Mononuclear cell (primary cell): ENCODE data around the gene KRT8. TPM values are rescaled to one million over a fixed set of nuclear protein-coding genes. Genes with fewer than 3 reads are reported as not detected.

Experiments used
- H3K27me3 ChIP-seq: 2 replicates; pipeline ENCODE4 v1.6.0; 2011; ENCODE audit warnings: low read length, control low read depth; ENCODE audit not compliant: insufficient read depth
- H3K4me1 ChIP-seq: 2 replicates; pipeline ENCODE4 v1.5.1; 2011; ENCODE audit warnings: mild to moderate bottlenecking, low read length, control low read depth; ENCODE audit not compliant: insufficient read depth
- H3K4me3 ChIP-seq: 2 replicates; pipeline ENCODE4 v1.5.1; 2011; ENCODE audit warnings: mild to moderate bottlenecking, low read length, moderate library complexity
- H3K9me3 ChIP-seq: 2 replicates; pipeline ENCODE4 v1.5.1; 2011; ENCODE audit warnings: low read depth, mild to moderate bottlenecking, control low read depth, low read length
- total RNA-seq: library from RNA; depleted of rRNA; stranded (reverse); fragments of >200 nt; gene quantifications from one replicate; pipeline ENCODE4 v1.2.3, GENCODE V29; 2012

Gene KRT8
- total RNA-seq, 1 donor = 0.31 TPM

DNA sequence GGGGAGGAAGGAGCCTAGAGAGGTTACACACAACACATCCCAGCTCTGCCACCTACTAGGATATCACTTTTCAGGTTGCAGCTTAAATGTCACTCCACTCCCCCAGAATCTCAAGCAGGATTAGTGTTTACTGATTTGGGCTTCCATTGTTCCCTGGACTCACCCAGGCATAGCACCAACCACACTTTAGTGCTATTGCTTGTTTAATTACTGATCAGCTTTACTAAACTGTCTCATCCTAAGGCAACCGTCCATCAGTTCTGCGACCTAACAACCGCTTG, 38.0 kb upstream of the KRT8 start:
- Histone ChIP-seq H3K9me3 (no peaks in the 10 kb centered on the region), H3K4me3 (no peak overlapping the region), H3K27me3 (no peaks in the 10 kb centered on the region), H3K4me1 (no peaks in the 10 kb centered on the region)

- no peak overlapping the region for H3K4me3 ChIP-seq
- H3K27me3 ChIP-seq = no peaks in the 10 kb centered on the region
- no peaks in the 10 kb centered on the region for H3K4me1 ChIP-seq
- H3K9me3 ChIP-seq = no peaks in the 10 kb centered on the region
These were observed 37.4 kb upstream of the KRT8 start for GRCh38 chr12:52942066-52942900.

DNA sequence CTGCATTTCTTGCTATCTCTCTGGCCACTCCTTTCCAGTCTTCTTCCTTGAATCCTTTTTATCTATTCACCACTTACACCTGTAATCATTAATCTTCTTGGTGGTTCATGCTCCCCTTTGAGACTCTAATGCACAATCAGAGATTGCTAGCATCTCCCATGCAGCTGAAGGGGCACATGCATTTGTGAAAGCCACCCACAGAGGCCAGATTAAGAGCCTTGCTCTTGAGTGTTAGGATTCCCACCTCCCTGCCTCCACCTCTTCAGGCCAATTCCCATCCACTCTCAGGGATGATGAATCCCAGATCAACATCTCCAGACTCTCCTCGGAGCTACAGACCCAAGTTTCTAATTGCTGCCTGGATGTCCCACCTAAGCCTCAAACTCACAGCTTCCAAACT, 24.7 kb upstream of the KRT8 start:
- no peak overlapping the region for H3K4me3 ChIP-seq
- H3K9me3 ChIP-seq = no peaks in the 10 kb centered on the region
- no peaks in the 10 kb centered on the region for H3K4me1 ChIP-seq
- H3K27me3 ChIP-seq = no peaks in the 10 kb centered on the region

GRCh38 chr12:52927964-52928363, 23.1 kb upstream of the KRT8 start:
- H3K27me3 ChIP-seq = no peaks in the 10 kb centered on the region
- H3K4me1 ChIP-seq = no peaks in the 10 kb centered on the region
- no peaks in the 10 kb centered on the region for H3K9me3 ChIP-seq
- no peak overlapping the region for H3K4me3 ChIP-seq

GRCh38 chr12:52926596-52927234, 21.8 kb upstream of the KRT8 start:
- Histone ChIP-seq H3K4me1 (no peaks in the 10 kb centered on the region), H3K9me3 (no peaks in the 10 kb centered on the region), H3K4me3 (no peak overlapping the region), H3K27me3 (no peaks in the 10 kb centered on the region)

GRCh38 chr12:52925717-52926595, 21.1 kb upstream of the KRT8 start:
- H3K9me3 ChIP-seq = no peaks in the 10 kb centered on the region
- no peaks in the 10 kb centered on the region for H3K4me1 ChIP-seq
- no peaks in the 10 kb centered on the region for H3K27me3 ChIP-seq

GRCh38 chr12:52924764-52925716, 20.2 kb upstream of the KRT8 start:
- Histone ChIP-seq H3K4me1 (no peaks in the 10 kb centered on the region), H3K27me3 (no peaks in the 10 kb centered on the region), H3K9me3 (no peaks in the 10 kb centered on the region)

More at GRCh38 chr12:52925717-52926595, 21.1 kb upstream of the KRT8 start:
- no peak overlapping the region for H3K4me3 ChIP-seq

GRCh38 chr12:52921488-52922165, 16.8 kb upstream of the KRT8 start:
- no peaks in the 10 kb centered on the region for H3K27me3 ChIP-seq
- H3K9me3 ChIP-seq = no peaks in the 10 kb centered on the region
- H3K4me1 ChIP-seq = no peaks in the 10 kb centered on the region
- no peak overlapping the region for H3K4me3 ChIP-seq

More at GRCh38 chr12:52924764-52925716, 20.2 kb upstream of the KRT8 start:
- H3K4me3 ChIP-seq = no peak overlapping the region

GRCh38 chr12:52920937-52921336, 16.1 kb upstream of the KRT8 start:
- Histone ChIP-seq H3K27me3 (no peaks in the 10 kb centered on the region), H3K4me3 (no peak overlapping the region)

DNA sequence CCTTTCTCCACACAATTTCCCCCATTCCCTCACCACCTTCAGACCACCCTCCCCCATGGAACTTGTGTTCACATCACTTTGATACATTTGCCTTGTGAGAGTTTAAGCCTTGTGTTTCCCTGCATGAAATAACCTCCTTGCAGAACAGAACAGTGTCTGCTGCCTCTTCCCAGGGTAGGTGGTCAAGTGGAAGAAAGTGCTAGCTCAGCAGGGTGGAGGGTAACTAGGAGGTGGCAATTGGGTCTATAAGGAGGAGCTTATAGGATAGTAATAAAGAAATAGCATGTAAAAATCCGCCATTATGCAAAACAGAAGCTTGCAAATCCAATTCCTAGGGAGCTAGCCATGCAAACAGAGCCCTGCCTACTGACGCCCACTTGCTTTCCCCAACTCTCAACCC, 13.9 kb upstream of the KRT8 start:
- Histone ChIP-seq H3K4me1 (no peaks in the 10 kb centered on the region), H3K4me3 (no peak overlapping the region), H3K27me3 (no peaks in the 10 kb centered on the region), H3K9me3 (no peaks in the 10 kb centered on the region)

More at GRCh38 chr12:52920937-52921336, 16.1 kb upstream of the KRT8 start:
- Histone ChIP-seq H3K9me3 (no peaks in the 10 kb centered on the region), H3K4me1 (no peaks in the 10 kb centered on the region)

DNA sequence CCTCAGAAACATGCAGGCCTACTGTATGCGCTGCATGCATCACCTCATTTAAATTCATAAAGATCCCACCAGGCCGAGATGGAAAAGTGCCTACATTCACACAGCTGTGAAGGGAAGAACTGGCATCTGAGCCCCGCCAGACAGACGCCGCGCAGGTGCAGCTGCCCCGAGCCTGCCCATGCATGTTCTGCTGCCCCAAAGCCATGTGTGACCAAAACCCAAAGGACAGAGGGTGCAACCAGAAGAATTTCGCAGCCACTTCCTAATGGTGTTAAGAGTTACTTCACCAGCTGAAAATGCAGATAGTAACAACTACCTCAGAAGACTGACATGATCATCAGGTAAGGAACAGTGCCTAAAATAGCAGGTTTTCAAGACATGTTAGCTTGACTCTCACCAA, 13.5 kb upstream of the KRT8 start:
- Histone ChIP-seq H3K4me1 (no peaks in the 10 kb centered on the region), H3K4me3 (no peak overlapping the region)

DNA sequence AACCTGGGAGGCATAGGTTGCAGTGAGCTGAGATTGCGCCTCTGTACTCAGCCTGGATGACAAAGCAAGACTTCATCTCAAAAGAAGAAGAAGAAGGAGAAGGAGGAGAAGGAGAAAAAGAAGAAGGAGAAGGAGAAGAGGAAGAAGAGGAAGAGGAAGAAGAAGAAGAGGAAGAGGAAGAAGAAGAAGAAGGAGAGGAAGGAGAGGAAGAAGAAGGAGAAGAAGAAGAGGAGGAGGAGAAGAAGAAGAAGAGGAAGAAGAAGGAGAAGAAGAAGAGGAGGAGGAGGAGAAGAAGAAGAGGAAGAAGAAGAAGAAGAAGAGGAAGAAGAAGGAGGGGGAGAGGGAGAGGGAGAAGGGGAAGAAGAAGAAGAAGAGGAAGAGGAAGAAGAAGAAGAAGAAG, 12.9 kb upstream of the KRT8 start:
- Histone ChIP-seq H3K27me3 (no peaks in the 10 kb centered on the region), H3K9me3 (no peaks in the 10 kb centered on the region), H3K4me3 (no peak overlapping the region), H3K4me1 (no peaks in the 10 kb centered on the region)

More for the DNA sequence above, 13.5 kb upstream of the KRT8 start:
- no peaks in the 10 kb centered on the region for H3K27me3 ChIP-seq
- H3K9me3 ChIP-seq = no peaks in the 10 kb centered on the region

GRCh38 chr12:52916216-52916615, 11.3 kb upstream of the KRT8 start:
- H3K9me3 ChIP-seq = no peaks in the 10 kb centered on the region
- H3K27me3 ChIP-seq = no peaks in the 10 kb centered on the region

DNA sequence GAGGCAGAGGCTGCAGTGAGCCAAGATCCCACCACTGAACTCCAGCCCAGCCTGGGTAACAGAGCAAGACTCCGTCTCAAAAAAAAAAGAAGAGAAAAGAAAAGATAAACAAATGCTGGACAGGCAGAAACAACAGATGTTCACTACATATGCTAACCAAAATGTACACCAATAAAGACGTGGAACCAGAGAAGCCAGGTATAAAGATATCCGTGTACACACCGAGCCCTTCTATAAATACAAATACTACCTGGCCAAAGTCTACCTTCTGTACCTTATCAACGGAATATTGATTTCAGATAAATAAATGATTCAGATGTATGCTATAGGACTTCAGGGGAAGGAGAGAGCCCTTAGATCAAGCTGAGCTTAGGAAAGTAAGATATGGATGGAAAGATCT, 10.8 kb upstream of the KRT8 start:
- H3K27me3 ChIP-seq = no peaks in the 10 kb centered on the region
- no peak overlapping the region for H3K4me3 ChIP-seq
- no peaks in the 10 kb centered on the region for H3K4me1 ChIP-seq
- H3K9me3 ChIP-seq = no peaks in the 10 kb centered on the region

More at GRCh38 chr12:52916216-52916615, 11.3 kb upstream of the KRT8 start:
- H3K4me1 ChIP-seq = no peaks in the 10 kb centered on the region
- H3K4me3 ChIP-seq = no peak overlapping the region
